Brain microvascular endothelial cell (primary cell): ENCODE results near the gene SNAI3.
A peak's percentile ranks its signal among the peaks of the same experiment; 100 is the strongest.

Experiments
- DNase-seq: peaks from one replicate; pipeline ENCODE4 v3.0.0-alpha.2; 2020
- H3K27ac ChIP-seq: fragments of 250-450 bp; sonication (Bioruptor Pico); 2 replicates; pipeline ENCODE4 v1.5.1; 2020; ENCODE audit warnings: mild to moderate bottlenecking, moderate library complexity
- H3K27me3 ChIP-seq: fragments of 250-450 bp; sonication (Bioruptor Pico); replicated peaks from 2 replicates; pipeline ENCODE4 v1.5.1; 2020; ENCODE audit warnings: mild to moderate bottlenecking
- H3K36me3 ChIP-seq: fragments of 250-450 bp; sonication (Bioruptor Pico); replicated peaks from 2 replicates; pipeline ENCODE4 v1.5.1; 2020; ENCODE audit warnings: mild to moderate bottlenecking
- H3K4me3 ChIP-seq: 2 replicates; pipeline ENCODE4 v1.5.1; 2011; ENCODE audit warnings: low read depth, mild to moderate bottlenecking, control low read depth, low read length, moderate library complexity
- in situ Hi-C: cut with HindIII; loops from 2 replicates; pipeline ENCODE4 v1.10.0; 2017; ENCODE audit warnings: low sequenced_read_pairs, low pct_ligation_motif_present
- TF ChIP-seq, protein P1 (sequence below): IDR thresholded peaks from 2 replicates; pipeline ENCODE4 v1.5.1; 2011; ENCODE audit warnings: low read depth, mild to moderate bottlenecking, moderate library complexity, low read length, control low read depth, inconsistent platforms; ENCODE audit errors: missing control alignments

The SNAI3 gene

GRCh38 chr16:88712362-88712979, 26.2 kb upstream of the SNAI3 start:
- no peak for DNase-seq
- TF ChIP-seq, protein P1, sequence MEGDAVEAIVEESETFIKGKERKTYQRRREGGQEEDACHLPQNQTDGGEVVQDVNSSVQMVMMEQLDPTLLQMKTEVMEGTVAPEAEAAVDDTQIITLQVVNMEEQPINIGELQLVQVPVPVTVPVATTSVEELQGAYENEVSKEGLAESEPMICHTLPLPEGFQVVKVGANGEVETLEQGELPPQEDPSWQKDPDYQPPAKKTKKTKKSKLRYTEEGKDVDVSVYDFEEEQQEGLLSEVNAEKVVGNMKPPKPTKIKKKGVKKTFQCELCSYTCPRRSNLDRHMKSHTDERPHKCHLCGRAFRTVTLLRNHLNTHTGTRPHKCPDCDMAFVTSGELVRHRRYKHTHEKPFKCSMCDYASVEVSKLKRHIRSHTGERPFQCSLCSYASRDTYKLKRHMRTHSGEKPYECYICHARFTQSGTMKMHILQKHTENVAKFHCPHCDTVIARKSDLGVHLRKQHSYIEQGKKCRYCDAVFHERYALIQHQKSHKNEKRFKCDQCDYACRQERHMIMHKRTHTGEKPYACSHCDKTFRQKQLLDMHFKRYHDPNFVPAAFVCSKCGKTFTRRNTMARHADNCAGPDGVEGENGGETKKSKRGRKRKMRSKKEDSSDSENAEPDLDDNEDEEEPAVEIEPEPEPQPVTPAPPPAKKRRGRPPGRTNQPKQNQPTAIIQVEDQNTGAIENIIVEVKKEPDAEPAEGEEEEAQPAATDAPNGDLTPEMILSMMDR = no peak
- Histone ChIP-seq H3K4me3 (no peak overlapping the region), H3K27me3 (no peaks in the 10 kb centered on the region), H3K36me3 (peaks cover 43% of the 10 kb centered on the region), H3K27ac (no peak overlapping the region)
- in situ Hi-C loops = no loop called here

DNA sequence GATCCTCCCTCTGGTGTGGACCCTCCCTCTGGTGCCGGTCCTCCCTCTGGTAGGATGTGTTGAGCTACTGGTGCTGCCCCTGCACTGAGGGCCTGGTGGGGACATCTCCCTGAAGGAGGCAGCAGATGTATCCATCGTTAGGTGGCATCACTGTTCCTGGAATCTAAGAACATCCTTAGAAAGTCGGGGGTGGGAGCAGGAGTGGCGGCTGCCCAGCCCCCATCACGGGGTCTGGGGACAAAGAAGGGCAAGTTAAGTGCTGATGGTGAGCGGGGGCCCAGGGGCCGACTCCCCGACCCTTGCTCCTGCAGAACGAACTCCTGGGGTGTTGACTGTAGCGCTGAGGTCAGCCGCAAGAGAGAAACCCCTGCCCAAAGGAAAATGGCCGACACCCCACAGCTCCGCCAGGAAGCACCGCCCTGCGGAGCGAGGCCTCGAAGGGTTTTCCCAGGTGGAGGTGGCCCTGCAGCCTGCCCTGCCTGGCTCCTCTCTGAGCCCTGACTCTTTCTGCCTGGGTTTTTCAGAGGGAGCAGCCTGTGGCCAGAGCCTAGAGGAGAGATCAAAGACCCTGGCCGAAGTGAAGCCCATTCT, 25.5 kb upstream of the SNAI3 start:
- peaks cover 37% of the 10 kb centered on the region for H3K36me3 ChIP-seq
- no peak for DNase-seq
- H3K4me3 ChIP-seq = no peak overlapping the region
- in situ Hi-C loops = no loop called here
- H3K27ac ChIP-seq = no peak overlapping the region
- no peaks in the 10 kb centered on the region for H3K27me3 ChIP-seq
- TF ChIP-seq, protein P1 = no peak

DNA sequence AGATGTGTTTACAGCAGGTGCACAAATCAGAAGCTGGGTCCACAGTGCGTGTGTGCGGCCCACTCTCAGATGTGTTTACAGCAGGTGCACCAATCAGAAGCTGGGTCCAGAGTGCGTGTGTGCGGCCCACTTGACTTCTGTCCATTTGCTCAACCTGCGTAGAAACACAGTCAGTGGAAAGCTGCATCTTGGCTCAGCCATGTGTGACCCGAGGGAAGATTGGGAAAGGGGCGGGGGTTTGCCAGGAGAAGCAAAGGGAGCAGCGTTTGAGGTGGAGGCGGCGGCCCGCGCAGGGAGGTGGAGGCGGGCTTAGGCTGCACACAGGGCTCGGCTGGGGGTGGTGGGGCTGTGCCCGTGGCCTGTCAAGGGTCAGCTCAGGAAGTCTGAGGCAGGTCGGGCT, 24.2 kb upstream of the SNAI3 start:
- TF ChIP-seq, protein P1 = no peak
- no peaks in the 10 kb centered on the region for H3K27me3 ChIP-seq
- H3K36me3 ChIP-seq = peaks cover 24% of the 10 kb centered on the region
- DNase-seq = no peak
- in situ Hi-C loops = no loop called here
- H3K4me3 ChIP-seq = no peak overlapping the region
- no peak overlapping the region for H3K27ac ChIP-seq

- Histone ChIP-seq H3K4me3 (peak overlapping the region; percentile 93), H3K27me3 (no peaks in the 10 kb centered on the region), H3K27ac (peak overlapping the region; percentile 46), H3K36me3 (peaks cover 2% of the 10 kb centered on the region)
- DNase-seq = no peak
- in situ Hi-C loops = no loop called here
- TF ChIP-seq, protein P1 = no peak
Observed at GRCh38 chr16:88706965-88707826, 20.9 kb upstream of the SNAI3 start.

DNA sequence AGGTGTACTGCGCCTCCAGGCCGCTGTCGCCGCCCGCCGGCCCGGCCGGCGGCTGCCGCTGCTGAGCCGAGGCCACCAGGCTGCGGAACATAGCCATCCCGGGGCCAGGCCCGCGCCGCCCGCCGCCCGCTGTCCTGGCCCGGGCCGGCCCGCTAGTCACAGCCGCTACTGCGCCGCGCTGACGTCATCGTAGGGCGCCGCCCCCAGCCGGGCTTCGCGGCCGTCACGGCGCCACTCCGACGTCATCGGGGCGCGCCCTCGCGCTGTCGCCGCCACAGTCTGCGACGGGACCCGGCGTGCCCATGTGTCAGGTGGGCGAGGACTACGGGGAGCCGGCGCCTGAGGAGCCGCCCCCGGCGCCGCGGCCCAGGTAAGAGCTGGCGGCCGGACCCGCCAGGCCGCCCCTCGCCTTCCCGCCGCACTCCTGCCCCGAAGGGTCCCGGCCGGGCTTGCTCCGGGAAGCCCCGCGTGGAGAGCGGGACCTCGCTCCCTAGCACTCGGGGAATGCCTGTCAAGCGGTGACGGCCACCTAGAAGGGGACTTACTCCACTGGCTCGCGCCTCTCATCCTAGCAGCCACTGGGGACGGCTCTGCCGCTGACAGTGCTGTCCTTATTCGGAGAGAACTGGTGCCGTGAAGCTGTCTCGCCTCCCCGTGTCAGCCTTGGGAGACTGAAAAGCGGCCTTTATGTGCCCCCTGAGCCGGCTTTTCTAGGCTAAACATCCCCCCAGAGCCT, 20.1 kb upstream of the SNAI3 start, which contains the start of the genes CTU2 and RNF166:
TSS of gene CTU2 (plus strand) at position 275 of the 736 bp plus-strand sequence. CDS start at position 303, 28 bp downstream.
TSS of gene RNF166 (minus strand) at position 180 of the 736 bp plus-strand sequence. CDS start at position 97, 83 bp downstream.
- H3K36me3 ChIP-seq = peaks cover 2% of the 10 kb centered on the region
- peak; percentile 69 for DNase-seq
- H3K4me3 ChIP-seq = peak within 1 kb of the TSS; percentile 93
- in situ Hi-C loops = no loop called here
- TF ChIP-seq, protein P1 = no peak
- peak within 1 kb of the TSS; percentile 46 for H3K27ac ChIP-seq
- H3K27me3 ChIP-seq = no peaks in the 10 kb centered on the region
